ENCODE data around the gene BCL7C.
A peak's percentile ranks its signal among the peaks of the same experiment; 100 is the strongest.
"Not testable (repeated sequence)": the region's sequence is repeated elsewhere in the genome, so short reads cannot be mapped to it uniquely, and the experiment has no call there.

Gene BCL7C

GRCh38 chr16:30893744-30894539 is at the start of gene BCL7C:
Gene BCL7C (minus strand): TSS chr16:30894077. CDS start chr16:30893944, 133 bp downstream.
- no peak; the same call in none of the 2 replicates for TF ChIP-seq CTCF (conservative IDR thresholded peaks at IDR 0.05; ENCODE audit: low read length)
- peak within 1 kb of the TSS; percentile 95 for H3K4me3 ChIP-seq (ENCODE audit: low read length)
- peak; percentile 88 for DNase-seq (ENCODE audit: low read depth)

- no peak overlapping the region for H3K4me3 ChIP-seq (ENCODE audit: low read length)
These were observed 48.5 kb upstream of the BCL7C start for GRCh38 chr16:30942426-30942806.

GRCh38 chr16:30941600-30942425 is 47.9 kb upstream of the BCL7C start:
- TF ChIP-seq CTCF (conservative IDR thresholded peaks at IDR 0.05; ENCODE audit: low read length) = peak; percentile 87
- no peak overlapping the region for H3K4me3 ChIP-seq (ENCODE audit: low read length)
- DNase-seq (ENCODE audit: low read depth) = peak; percentile 62

More at GRCh38 chr16:30942426-30942806, 48.5 kb upstream of the BCL7C start:
- DNase-seq (ENCODE audit: low read depth) = no peak
- no peak for TF ChIP-seq CTCF (conservative IDR thresholded peaks at IDR 0.05; ENCODE audit: low read length)

GRCh38 chr16:30939571-30939970 is 45.7 kb upstream of the BCL7C start:
- H3K4me3 ChIP-seq (ENCODE audit: low read length); DNase-seq (ENCODE audit: low read depth): not testable (repeated sequence)

GRCh38 chr16:30937692-30938091 is 43.8 kb upstream of the BCL7C start:
- DNase-seq (ENCODE audit: low read depth) = no peak
- TF ChIP-seq CTCF (conservative IDR thresholded peaks at IDR 0.05; ENCODE audit: low read length) = no peak
- H3K4me3 ChIP-seq (ENCODE audit: low read length) = no peak overlapping the region

GRCh38 chr16:30934827-30935557 is 41.1 kb upstream of the BCL7C start:
- DNase-seq (ENCODE audit: low read depth) = peak; percentile 41
- no peak overlapping the region for H3K4me3 ChIP-seq (ENCODE audit: low read length)
- TF ChIP-seq CTCF (conservative IDR thresholded peaks at IDR 0.05; ENCODE audit: low read length) = peak; percentile 60

GRCh38 chr16:30931068-30931650 is 37.3 kb upstream of the BCL7C start:
- no peak overlapping the region for H3K4me3 ChIP-seq (ENCODE audit: low read length)
- TF ChIP-seq CTCF (conservative IDR thresholded peaks at IDR 0.05; ENCODE audit: low read length) = no peak
- DNase-seq (ENCODE audit: low read depth) = no peak
